ENCODE data around the gene SLC25A39.

- TF ChIP-seq GATA2 (IDR thresholded peaks at IDR 0.05; ENCODE audit: low read depth, low read length) (no peak), GATA3 (IDR thresholded peaks at IDR 0.05; ENCODE audit: low read depth, low read length) (no peak)
These were observed 4.6 kb downstream of the SLC25A39 start for GRCh38 chr17:44320066-44320465.

Measured in SH-SY5Y (cell line).